Gastrocnemius medialis (tissue), 4 donors: Measurements from ENCODE around the gene PDIA2.

Experiments used
- POLR2A ChIP-seq, 2 donors: fragments of 450-650 bp; IDR thresholded peaks; one replicate each; pipeline ENCODE4 v1.6.1; 2017; ENCODE audit warnings: antibody characterized with exemption in 2 of 2, mild to moderate bottlenecking in 2 of 2, moderate library complexity in 2 of 2
- TF ChIP-seq, protein P1 (sequence below), 5 experiments: fragments of 450-650 bp in 3 of 5; fragments of 200-600 bp in 2 of 5; sonication (generic) in 2 of 5; IDR thresholded peaks in 4 of 5; conservative IDR thresholded peaks in 1 of 5; 1 replicate in 4 of 5; 2 replicates in 1 of 5; pipeline ENCODE4 v1.5.1; 2016 to 2019; ENCODE audit warnings: antibody characterized with exemption in 5 of 5, mild to moderate bottlenecking in 3 of 5, moderate library complexity in 3 of 5

DNA sequence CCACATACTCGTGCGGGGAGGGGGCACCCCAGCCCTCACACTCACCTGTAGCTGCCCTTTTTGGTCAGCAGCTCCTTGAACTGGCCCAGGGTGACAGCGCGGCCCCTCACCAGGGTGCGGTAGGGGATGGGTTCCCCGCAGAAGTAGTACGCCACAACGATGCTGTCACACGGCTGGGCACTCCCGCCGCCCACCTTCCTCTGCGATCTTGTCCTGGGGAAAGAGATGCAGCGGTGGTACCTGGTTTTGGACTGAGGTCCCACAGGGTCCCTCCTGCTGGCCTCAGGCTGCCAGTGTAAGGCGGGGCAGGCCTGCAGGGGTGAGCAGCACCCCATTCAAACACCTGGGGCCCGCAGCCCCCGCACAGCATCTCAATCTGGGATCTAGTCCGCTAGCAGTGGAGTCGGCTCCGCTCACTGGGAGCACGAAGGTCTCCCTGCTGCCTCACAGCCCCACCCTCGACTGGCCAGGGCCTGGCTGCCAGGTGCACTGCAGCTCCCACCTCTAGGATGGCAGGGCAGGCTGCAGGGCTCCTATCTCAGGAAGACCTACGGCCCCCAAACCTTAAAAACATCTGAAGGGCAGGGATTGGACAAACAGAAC lies 6.5 kb downstream of the PDIA2 start:
- TF ChIP-seq, protein P1, sequence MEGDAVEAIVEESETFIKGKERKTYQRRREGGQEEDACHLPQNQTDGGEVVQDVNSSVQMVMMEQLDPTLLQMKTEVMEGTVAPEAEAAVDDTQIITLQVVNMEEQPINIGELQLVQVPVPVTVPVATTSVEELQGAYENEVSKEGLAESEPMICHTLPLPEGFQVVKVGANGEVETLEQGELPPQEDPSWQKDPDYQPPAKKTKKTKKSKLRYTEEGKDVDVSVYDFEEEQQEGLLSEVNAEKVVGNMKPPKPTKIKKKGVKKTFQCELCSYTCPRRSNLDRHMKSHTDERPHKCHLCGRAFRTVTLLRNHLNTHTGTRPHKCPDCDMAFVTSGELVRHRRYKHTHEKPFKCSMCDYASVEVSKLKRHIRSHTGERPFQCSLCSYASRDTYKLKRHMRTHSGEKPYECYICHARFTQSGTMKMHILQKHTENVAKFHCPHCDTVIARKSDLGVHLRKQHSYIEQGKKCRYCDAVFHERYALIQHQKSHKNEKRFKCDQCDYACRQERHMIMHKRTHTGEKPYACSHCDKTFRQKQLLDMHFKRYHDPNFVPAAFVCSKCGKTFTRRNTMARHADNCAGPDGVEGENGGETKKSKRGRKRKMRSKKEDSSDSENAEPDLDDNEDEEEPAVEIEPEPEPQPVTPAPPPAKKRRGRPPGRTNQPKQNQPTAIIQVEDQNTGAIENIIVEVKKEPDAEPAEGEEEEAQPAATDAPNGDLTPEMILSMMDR (IDR thresholded peaks at IDR 0.05 in 4 of 5, conservative IDR thresholded peaks at IDR 0.05 in 1 of 5) = no peak
- TF ChIP-seq POLR2A (IDR thresholded peaks at IDR 0.05) = no peak
